ENCODE results near the gene CELSR2.

DNA sequence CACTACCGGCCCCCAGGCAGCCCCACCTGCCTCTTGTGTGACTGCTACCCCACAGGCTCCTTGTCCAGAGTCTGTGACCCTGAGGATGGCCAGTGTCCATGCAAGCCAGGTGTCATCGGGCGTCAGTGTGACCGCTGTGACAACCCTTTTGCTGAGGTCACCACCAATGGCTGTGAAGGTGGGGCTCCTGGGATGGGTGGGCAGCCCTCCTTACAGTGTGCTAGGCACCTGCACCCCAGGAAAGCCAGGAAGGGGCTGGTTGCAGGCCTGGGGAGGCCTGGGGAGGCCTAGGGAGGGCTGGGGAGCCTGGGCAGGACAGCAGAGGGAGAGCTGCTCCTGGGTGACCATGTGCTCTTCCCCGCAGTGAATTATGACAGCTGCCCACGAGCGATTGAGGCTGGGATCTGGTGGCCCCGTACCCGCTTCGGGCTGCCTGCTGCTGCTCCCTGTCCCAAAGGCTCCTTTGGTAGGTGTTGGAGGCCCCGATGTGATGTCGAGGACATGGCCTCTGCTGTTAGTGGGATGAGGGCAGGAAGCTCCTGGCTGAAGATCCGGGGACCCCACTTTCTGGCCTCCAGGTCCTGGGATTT lies 16.5 kb downstream of the CELSR2 start:
- TF ChIP-seq, protein P1, sequence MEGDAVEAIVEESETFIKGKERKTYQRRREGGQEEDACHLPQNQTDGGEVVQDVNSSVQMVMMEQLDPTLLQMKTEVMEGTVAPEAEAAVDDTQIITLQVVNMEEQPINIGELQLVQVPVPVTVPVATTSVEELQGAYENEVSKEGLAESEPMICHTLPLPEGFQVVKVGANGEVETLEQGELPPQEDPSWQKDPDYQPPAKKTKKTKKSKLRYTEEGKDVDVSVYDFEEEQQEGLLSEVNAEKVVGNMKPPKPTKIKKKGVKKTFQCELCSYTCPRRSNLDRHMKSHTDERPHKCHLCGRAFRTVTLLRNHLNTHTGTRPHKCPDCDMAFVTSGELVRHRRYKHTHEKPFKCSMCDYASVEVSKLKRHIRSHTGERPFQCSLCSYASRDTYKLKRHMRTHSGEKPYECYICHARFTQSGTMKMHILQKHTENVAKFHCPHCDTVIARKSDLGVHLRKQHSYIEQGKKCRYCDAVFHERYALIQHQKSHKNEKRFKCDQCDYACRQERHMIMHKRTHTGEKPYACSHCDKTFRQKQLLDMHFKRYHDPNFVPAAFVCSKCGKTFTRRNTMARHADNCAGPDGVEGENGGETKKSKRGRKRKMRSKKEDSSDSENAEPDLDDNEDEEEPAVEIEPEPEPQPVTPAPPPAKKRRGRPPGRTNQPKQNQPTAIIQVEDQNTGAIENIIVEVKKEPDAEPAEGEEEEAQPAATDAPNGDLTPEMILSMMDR (IDR thresholded peaks at IDR 0.05) = no peak
- TF ChIP-seq POLR2A (IDR thresholded peaks at IDR 0.05) = no peak

Data from uterus (tissue), 2 donors.